Activated CD8-positive, alpha-beta memory T cell treated with anti-CD3 and anti-CD28 coated beads for 36 hours (primary cell): Measurements from ENCODE around the gene LZTR1. TPM values are rescaled to one million over a fixed set of nuclear protein-coding genes. Genes with fewer than 3 reads are reported as not detected.
"Not testable (repeated sequence)": the region's sequence is repeated elsewhere in the genome, so short reads cannot be mapped to it uniquely, and the experiment has no call there.

Source experiments
- CTCF ChIA-PET: fragments of 350-600 bp; sonication (Branson Sonifier 250); formaldehyde crosslinking; loops from one replicate; lab custom pipeline; 2021; ENCODE audit warnings: antibody characterized with exemption; lab: Charles Lee
- POLR2A ChIA-PET: fragments of 350-600 bp; sonication (Branson Sonifier 250); formaldehyde crosslinking; loops from one replicate; lab custom pipeline; 2021; ENCODE audit warnings: antibody characterized with exemption; lab: Charles Lee
- total RNA-seq, 2 experiments: library from RNA; stranded (reverse); gene quantifications; one replicate each; pipeline ENCODE4 v1.2.3, GENCODE V29; 2021

The LZTR1 gene
- total RNA-seq, 2 experiments from 2014 or later, result 62.6 to 74.2 TPM

- POLR2A ChIA-PET, result no interaction called here
- CTCF ChIA-PET, result interaction anchor here (1.3 kb wide), 1 partner anchor 15 kb away, joined by 3 read pairs; no protein-coding TSS in a partner anchor
These were observed 49.5 kb downstream of the LZTR1 start for GRCh38 chr22:21031545-21032036.

- ChIA-PET POLR2A (no interaction called here), CTCF (interaction anchor here (1.3 kb wide), 1 partner anchor 14 kb away, joined by 3 read pairs; no protein-coding TSS in a partner anchor)
These were observed 50.2 kb downstream of the LZTR1 start, which contains the start of gene SLC7A4 for GRCh38 chr22:21032037-21032867. SLC7A4 (minus strand) TSS chr22:21032561; CDS start chr22:21031812, 749 bp downstream.

DNA sequence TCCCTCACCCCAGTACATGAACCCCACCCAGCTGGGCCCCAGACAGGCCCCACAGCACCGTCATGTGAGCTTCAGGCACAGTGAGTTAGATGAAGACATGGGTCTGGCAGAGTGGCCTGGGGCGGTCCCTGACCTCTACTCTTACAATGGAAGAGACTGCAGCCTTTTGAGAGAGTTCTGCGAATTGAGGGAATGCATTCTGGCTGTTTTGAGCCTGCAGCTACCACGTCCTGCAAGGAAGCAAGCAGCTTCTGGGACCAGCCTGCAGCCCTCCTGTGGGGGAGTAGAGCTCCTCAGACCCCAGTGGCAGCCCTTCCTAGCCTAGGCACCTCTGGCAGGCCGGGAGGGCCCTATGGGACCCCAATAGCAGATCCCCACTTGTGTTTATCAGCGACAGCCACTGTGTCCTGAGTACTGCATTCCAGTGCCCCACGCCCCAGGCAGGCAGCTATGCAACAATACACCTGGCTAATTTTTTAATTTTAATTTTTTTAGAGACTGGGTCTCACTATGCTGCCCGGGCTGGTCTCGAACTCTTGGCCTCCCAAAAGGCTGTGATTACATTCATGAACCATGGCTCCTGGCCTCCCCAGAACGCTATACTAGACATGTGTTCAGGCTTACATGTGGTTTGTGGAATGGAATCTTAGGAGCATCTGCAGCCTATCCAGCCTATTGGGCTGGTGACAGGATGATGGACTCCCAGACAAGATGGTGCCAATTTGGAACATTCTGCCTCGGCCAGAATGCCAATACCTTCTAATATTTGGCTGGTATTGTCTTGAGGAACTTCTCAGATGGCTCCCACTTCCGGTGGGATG lies 51.0 kb downstream of the LZTR1 start:
- CTCF ChIA-PET, result no interaction called here
- POLR2A ChIA-PET, result no interaction called here

DNA sequence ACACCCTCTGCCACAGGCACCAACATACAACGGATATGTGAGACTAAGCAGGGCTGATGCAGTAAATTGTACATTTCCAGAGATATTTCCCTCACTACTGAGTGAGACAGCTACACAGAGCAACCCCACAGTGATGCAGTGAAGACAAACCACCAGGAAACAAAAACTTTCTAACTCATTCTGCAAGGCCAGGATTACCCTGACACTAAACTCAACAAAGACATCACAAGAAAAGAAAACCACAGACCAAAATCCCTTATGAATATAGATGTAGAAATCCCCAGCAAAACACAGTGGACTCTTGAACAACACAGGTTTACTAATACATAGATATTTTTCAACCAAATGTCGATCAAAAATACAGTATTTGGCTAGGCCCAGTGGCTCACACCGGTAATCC lies 51.8 kb downstream of the LZTR1 start:
- POLR2A ChIA-PET, result no interaction called here
- CTCF ChIA-PET, result interaction anchor here (0.6 kb wide), 1 partner anchor 72 kb away, joined by 4 read pairs; no protein-coding TSS in a partner anchor

GRCh38 chr22:21034989-21035388 lies 52.9 kb downstream of the LZTR1 start:
- ChIA-PET POLR2A (no interaction called here), CTCF (no interaction called here)

DNA sequence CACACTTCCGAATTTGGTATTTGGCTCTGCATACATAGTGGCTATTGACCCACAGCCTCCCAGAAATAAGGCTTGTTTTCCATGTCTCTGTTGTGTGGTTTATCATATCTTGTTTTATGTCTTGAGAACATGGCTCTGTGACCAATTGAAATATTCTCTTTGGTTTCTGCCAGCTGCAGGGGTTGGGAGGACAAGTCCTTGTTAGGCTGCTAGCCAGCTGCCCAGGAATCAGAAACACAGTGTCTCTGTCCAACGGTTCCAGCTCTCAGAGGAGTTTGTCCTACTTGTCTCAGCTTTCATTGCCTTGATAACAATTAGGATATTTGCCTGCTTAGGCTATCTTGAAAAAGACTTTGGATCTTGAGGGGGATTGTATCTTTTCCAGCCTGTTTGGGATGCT lies 56.3 kb downstream of the LZTR1 start:
- POLR2A ChIA-PET, result no interaction called here
- CTCF ChIA-PET, result no interaction called here

GRCh38 chr22:21039158-21039557 lies 57.1 kb downstream of the LZTR1 start:
- CTCF ChIA-PET, POLR2A ChIA-PET: not testable (repeated sequence)

GRCh38 chr22:21041937-21042336 lies 59.8 kb downstream of the LZTR1 start:
- CTCF ChIA-PET, result no interaction called here
- POLR2A ChIA-PET, result no interaction called here

DNA sequence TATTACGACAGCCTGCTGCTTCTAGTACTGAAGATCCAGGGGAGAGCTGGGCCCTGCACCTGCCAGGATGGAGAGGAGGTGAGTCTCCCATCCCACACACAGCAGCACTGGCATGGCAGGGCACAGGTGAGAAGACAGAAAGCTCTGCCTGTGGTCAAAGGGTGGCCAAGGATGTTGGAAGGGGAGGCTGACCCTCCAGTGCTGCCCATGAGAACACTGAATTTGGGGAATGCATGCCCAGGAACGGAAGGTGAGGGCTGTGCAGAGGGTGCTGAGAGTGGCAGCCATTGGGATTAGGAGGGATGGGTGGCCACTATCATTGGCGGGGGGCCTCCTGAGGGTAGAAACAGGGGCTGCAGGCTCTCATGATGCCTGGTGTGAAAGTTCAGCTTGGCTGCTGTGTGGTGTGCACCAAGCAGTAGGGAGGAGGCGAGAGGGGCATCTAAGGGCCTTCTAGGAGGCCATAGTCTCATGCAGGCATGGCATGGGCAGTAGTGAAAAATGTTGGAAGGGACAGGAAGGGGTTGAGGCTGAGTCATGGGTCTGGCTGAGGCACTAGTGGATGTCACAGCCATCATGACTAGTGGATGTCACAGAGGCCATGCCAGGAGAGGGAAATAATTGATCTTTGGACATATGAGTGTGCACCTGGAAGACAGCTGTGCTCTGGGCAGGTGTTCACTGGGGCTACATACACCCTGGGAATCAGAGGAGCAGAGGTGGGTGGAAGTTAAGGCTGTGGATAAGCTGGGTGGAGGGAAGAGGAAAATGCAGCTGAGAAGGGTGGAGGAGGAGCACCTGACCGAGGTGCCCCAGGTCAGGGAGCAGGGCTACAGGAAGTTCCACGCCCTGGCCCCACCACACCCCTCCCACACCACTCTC lies 61.1 kb downstream of the LZTR1 start:
- ChIA-PET POLR2A (no interaction called here), CTCF (no interaction called here)

DNA sequence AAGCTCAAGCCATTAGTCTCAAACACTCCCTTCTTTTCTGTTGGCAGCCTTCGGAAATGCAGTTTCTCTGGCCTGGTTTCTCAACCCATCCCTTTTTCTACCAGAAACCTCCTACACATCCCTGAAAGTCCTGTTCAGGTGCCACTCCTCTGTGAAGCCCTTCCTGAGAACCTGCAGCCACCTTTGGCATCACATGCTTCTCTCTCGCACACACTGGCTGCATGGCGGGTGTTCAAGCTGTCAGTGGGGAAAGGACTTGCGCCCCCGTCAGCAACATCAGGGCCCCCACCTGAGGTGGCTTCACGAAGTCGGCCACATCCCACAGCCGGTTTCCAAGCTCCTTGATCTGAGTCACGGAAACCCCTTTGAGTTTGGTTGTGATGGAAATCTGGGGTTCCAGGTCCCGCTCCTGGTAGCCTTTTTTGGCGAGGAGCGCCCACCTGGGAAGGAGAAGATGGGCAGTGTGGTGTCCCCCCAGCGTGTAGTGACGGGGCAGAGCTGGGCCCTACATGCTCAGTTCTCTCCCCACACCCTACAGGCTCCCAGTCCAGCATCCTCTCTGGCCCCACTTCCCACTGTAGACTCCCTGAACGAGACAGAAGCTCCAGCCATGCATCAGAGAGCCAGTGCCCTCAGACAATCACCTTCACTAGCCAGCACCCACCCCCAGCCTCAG lies 61.9 kb downstream of the LZTR1 start:
- CTCF ChIA-PET, result no interaction called here
- POLR2A ChIA-PET, result no interaction called here

DNA sequence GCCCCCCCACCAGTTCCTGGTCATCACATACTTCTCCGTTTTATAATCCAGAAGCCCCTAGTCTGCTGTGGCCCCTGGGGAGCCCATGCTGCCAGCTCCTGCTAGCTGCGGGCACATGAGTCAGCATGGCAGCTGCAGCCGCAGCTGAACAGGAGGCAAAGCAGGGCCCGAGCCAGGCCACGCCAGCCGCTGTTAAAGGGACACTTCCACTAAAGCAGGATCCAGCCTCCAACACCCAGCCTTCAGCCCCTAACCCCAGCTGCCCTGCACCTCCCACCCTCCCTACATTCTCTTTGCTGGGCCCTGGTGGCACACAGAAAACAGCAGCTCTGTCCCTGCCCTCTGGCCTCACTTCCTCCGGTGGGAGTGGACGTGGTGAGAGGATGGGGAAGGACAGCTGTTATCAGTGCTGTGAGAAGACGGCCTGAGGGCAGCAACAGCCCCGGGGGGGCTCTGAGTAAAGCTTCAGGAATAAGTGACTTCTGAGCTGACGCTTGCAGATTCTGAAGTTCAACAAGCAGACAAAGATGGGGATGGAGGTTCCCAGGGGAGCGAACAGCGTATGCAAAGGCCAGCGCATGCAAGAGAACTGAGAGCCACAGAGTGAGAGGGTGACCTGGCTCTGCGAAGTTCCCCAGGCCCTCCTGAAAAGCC lies 63.0 kb downstream of the LZTR1 start:
- CTCF ChIA-PET, result interaction anchor here (0.7 kb wide), 1 partner anchor 77 kb away, joined by 3 read pairs; no protein-coding TSS in a partner anchor
- POLR2A ChIA-PET, result no interaction called here

- CTCF ChIA-PET, result interaction anchor here (0.7 to 0.8 kb wide), 2 partner anchors 14 to 77 kb away, joined by 3 read pairs; partner anchors contain the start of gene SLC7A4
- POLR2A ChIA-PET, result interaction anchor here (1.4 kb wide), 1 partner anchor 32 kb away, joined by 3 read pairs; no protein-coding TSS in a partner anchor
These were observed 63.6 kb downstream of the LZTR1 start, which contains the start of gene LRRC74B for GRCh38 chr22:21045585-21046294. LRRC74B (plus strand) TSS chr22:21045946; CDS start chr22:21045987, 41 bp downstream.

DNA sequence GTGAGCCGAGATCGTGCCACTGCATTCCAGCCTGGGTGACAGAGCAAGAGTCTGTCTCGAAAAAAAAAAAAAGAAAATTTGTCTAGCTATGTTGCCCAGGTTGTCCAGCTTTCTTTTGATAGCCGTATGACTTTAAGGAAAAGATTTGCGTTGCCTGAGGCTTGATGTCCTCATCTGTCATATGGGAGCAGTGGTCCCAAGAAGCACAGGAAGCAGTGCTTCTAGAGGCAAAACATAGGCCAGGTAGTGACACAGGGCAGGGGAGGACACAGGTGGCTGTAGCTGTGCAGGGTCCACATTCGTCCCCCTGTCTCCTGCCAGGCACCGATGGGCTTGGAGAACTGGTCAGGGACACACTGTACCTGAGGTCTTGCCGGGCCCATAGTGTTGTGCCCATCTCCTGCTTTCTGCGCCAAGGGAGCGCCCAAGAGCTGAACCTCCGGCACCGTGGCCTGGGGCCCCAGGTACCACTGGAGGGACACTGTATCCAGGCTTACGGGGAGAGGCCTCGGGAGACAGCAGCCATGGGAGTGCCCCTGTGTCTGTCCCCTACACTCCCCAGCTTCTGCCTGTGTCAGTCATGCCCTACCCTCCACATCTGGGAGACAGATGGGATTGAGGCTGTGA lies 65.1 kb downstream of the LZTR1 start:
- POLR2A ChIA-PET, result interaction anchor here (1.4 kb wide), 1 partner anchor 34 kb away, joined by 3 read pairs; no protein-coding TSS in a partner anchor

GRCh38 chr22:21047730-21048129 lies 65.6 kb downstream of the LZTR1 start:
- ChIA-PET CTCF (no interaction called here), POLR2A (no interaction called here)

More for the DNA sequence above, 65.1 kb downstream of the LZTR1 start:
- CTCF ChIA-PET, result interaction anchor here (0.8 kb wide), 1 partner anchor 15 kb away, joined by 3 read pairs; the partner anchor contains the start of gene SLC7A4

- CTCF ChIA-PET, result interaction anchor here (0.5 kb wide), 1 partner anchor 86 kb away, joined by 3 read pairs; no protein-coding TSS in a partner anchor
- POLR2A ChIA-PET, result not testable (repeated sequence)
These were observed 66.4 kb downstream of the LZTR1 start for GRCh38 chr22:21048448-21048847.
